NCI-H524 (cell line): ENCODE data around the gene TSPAN18.

ENCODE experiments used
- DNase-seq, 2 experiments: peaks; one replicate each; lab custom pipeline; 2025; lab: John Stamatoyannopoulos, UW

TSPAN18 gene

GRCh38 chr11:44887636-44888035 is 160.9 kb downstream of the TSPAN18 start:
- DNase-seq: no peak

DNA sequence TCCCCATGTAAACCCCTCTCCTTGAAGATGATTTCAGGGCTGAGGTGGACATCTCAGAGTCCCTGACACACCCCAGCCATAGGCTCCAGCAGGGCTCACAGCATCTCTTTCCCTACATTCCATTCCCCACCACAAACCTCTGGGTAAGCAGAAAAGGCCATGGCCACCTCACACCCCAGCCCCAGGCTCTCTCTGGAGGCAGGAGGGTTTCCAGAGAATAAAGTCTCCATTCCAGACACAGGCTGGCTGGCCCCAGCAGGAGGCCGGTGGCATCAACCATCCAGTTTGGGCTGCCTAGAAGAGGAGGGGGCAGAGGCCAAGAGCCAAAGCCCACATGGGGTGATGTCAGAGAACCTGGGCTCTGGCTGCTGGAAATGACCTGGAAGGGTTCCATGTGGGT is 162.5 kb downstream of the TSPAN18 start:
- no peak for DNase-seq

- DNase-seq: no peak
Observed at GRCh38 chr11:44892843-44893242, 166.1 kb downstream of the TSPAN18 start.

DNA sequence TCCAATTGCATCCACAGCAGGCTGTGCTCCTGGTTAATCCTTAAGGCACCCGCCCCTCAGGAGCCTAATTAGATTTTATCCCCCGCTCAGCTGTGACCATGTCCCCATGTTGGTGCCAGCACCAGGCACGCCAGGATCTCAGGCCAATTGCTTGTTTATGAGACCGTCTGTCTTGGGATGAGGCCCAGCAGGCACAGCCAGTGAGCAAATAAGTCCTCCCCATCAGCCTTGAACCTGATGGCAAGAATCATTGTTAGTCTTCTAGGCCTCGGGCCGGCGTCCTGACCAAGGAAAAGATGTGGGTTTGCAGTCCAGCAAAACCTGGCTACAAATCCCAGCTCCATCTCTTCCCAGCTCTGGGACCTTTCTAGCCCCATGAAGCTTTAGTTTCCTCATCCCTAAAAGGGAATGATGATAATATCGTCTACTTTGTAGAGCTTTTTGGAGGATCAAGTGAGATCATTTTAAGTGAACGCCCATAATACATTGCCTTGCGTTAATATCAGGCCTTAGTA is 166.6 kb downstream of the TSPAN18 start:
- peak; percentile 93 to 99 for DNase-seq

DNA sequence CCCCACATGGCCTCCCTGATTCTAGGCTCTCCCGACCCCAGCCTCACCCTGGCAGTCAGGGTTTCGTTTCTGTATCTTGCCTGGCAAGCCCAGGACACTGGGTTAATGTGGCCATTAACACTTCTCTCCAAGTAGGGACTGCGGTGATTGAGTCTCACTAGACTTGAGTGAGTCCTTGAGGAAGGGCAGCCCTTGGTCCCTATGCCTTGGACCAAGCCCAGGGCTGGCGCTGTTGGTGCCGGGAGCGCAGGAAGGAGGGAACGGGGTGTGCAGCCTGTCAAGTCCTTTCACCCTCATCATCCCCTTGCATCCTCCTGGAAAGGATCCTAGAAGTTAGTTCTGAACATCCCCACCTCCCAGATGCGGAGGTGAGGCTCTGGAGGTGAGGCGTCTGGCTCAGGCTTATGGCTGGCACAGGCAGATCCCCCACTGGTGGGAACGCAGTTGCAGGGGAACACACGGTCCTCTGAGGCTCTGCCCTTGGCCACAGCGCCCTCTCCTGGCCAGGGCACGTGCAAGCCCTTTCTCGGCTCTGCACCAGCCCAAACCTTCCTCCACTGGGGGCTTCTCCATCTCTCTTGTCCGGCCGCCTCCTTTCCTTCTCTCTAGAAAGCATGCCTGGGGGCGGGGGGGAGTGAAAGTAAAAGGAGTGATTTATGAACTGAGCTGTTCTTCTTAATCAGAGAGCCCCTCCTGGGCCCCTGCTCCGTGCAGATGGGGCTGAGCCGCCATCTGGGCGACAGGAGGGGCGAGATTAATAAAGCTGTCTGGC is 167.3 kb downstream of the TSPAN18 start:
- DNase-seq: peak; percentile 98

DNA sequence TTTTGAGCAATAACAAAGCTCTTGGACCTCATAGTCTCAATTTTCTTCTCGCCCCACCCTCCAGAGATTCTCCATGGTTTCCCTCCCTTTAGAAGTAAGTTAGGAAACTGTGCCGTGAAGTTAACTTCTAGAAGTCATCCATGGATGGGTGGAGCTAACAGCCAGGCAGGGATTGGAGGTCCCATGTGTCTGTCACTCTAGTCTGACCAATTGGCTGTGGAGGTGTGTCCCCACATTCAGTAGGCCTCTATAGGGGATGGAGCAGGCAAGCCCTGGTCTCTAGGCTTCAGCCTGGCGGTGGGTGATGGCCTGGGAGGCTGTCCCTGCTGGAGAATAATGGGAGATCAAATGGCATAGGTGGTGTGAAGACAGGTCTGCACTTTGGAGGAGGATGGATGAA is 173.2 kb downstream of the TSPAN18 start:
- no peak for DNase-seq

DNA sequence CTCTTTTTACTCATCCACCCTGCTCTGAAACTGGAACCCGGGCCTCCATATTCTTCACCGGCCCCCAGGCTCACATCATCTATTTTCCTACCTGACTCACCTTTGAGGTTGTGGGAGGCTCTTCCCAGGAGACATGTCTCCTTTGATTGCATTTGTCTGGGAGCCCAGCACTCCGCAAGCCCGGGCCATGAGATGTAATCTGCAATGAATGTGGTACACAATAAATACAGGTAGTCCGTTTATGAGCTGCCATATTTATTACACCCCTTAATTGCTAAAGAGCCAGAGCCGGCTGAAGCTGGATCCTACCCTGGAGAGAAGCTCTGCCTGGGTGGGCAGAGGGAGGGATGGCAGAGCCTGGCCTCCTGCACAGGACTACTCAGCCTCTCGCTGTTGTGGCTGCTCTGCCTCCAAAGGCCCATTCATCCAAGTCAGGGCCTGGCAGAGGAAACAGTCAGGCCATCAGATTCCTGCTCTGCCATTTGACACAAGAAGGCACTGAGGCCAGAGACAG is 174.4 kb downstream of the TSPAN18 start:
- DNase-seq: no peak

DNA sequence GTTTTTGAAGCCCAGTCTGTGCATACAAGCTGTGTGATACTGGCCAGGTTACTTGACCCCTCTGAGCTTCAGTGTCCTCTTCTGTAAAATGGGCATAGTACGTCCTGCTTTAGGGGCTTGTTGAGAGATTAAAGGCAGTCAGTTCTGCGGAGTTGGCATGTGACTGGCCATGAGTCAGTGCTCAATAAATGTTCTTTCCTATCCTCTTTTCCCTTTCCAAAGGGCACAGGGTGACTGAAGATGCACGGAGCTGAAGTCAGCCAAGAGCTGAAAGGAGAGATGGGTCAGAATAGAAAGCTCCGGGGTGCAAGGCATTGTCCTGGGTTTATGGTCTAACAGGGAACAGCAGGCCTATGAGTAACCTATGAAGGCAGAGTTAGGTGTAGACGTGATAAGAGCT is 175.0 kb downstream of the TSPAN18 start:
- no peak for DNase-seq

- DNase-seq: no peak
Observed at GRCh38 chr11:44903035-44903434, 176.3 kb downstream of the TSPAN18 start.

DNA sequence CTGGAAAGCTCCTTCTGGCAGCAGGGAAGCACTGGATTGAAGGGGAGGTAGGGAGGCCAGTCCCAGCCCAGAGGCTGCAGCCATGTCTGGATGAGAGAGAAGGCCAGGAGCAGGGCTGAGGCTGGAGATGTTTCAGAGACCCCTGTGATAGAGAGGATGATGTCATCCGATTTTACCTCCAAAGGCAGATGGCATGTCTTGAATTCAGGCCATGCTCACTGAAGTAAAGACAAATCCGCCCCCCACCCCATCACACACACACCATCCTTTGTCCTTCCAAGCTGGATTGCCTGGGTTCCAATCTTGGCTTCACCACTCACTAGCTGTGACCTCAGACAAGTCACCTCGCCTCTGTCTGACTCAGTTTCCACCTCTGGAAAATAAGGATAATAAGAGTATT is 176.8 kb downstream of the TSPAN18 start:
- no peak for DNase-seq

- DNase-seq: peak; percentile 63 to 75
Observed at GRCh38 chr11:44904261-44905020, 177.7 kb downstream of the TSPAN18 start.

DNA sequence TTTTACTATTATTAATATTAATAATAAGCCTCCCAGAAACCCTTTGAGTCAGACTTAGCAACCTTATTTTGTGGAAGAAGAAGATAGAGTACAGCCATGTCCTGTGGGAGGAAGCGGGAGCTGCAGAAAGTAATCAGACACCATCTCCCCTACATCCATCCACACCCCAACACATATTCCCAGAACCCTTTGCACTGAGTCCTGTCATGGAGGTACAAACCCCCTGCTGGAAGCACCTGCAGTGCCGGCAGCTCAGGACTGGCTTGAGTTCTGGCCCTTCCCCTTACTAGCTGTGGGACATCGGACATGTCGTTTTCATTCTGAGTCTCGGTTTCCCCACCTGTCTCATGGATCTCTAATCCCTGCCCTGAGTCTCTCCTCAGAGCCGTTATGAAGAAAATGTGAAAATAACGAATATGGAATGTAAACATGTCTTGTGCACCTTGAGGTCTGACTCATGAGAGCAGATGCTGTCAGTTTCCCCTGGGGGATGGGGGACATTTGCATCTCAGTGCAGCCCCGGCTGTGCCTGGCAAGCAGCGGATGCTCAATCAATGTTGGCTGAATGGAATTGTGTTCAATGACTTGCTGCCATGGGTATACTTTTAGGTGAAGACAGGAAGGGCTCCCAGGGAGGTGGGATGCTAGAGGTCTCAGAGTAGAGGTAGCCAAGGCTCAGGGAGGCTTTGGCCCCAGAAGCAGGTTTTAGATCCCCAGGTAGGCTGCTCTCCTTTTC is 178.5 kb downstream of the TSPAN18 start:
- DNase-seq: no peak

DNA sequence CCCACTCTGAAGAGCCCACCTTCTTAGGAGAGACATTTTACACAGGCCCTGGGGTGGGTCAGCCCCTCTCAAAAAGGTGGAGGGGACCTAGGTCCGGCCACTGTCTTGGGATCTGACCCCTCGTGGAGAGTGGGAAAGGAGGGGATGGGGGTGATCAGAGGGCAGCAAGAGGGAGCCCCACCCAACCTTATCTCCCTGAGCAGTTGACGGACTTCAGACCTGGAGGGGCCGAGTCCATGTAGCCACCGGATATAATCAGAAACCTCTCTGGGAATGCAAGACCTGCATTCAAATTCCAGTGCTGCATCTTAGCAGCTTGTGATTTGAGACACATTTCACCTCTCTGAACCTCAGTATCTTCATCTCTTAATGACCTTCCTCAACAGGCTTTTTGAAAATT is 179.9 kb downstream of the TSPAN18 start:
- no peak for DNase-seq

GRCh38 chr11:44909557-44909956 is 182.8 kb downstream of the TSPAN18 start:
- DNase-seq: no peak

DNA sequence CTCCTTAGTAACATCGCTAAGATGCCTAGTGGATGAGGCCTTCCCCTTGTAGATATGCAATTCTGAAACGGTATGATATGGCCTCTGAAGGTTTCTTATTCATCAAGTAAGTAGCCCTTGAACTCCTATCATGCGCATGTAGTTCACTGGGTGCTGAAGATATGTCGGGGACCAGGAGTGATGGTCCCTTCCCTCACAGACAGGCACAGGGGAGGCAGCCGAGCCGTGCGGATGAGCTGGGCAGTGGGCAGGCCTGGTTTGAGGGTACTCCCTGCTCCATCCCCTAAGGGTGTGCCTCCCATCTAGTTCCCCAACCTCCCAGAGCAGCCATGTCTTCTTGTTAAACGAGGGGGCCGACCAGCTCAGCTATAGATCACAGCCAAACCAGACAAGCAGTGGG is 183.8 kb downstream of the TSPAN18 start:
- no peak for DNase-seq

GRCh38 chr11:44911029-44911814 is 184.5 kb downstream of the TSPAN18 start:
- peak; percentile 74 to 88 for DNase-seq

- DNase-seq: no peak
Observed at GRCh38 chr11:44912270-44912987, 185.7 kb downstream of the TSPAN18 start.

GRCh38 chr11:44913502-44913901 is 186.7 kb downstream of the TSPAN18 start:
- DNase-seq: no peak

- no peak for DNase-seq
Observed at GRCh38 chr11:44914105-44914504, 187.3 kb downstream of the TSPAN18 start.

DNA sequence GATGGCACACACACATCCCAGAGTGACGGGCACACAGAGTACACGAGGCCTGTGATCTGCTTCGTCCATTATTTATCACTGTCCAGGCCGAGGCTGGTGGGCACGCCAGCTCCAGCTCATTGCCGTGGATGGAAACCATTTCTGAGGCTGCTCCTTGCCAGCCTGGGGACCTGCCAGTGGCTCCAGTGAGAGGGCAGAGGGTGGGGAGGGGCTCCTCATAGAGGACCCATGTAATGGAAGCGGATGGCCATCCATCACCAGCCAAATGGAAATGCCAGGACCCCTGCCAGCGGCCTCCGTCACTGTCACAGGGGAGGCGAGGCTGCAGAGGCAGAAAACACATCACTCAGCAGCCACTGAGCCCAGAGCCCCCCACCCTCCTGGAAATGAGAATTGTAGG is 188.2 kb downstream of the TSPAN18 start:
- no peak for DNase-seq

DNA sequence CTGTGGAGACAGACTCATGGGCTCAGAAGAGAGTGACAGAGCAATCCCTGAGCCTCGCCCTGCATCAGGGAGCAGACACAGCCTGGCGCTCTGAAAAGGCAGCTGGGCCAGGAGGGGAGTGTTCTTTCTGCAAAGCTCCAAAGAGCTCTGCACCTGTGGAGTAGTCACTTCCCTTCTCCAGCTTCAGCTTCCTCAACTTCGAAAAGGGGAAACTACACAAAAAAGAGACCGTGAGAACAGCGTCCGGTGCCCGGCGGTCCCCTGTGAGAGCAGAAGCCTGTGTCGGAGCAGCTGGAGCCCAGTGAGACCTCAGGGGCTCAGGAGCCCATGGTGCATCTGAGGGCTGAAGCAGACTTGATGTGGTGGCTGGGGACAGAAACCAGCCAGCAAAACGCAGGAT is 188.9 kb downstream of the TSPAN18 start:
- no peak for DNase-seq
